Activated CD4-positive, alpha-beta T cell treated with anti-CD3 and anti-CD28 coated beads, Interleukin-10, Interleukin-2, amounts not matched to agents 100 ng/mL and 50 ng/mL, durations not matched to agents 16 hours and 8 hours (primary cell): ENCODE results near the gene BCAS1.
"Not testable (repeated sequence)": the region's sequence is repeated elsewhere in the genome, so short reads cannot be mapped to it uniquely, and the experiment has no call there.

Experiments
- DNase-seq: peaks from one replicate; pipeline ENCODE4 v3.0.0-alpha.2; 2020

The BCAS1 gene

GRCh38 chr20:53939572-53940359 lies 130.6 kb downstream of the BCAS1 start:
- DNase-seq: peak; percentile 88

- no peak for DNase-seq
Observed at GRCh38 chr20:53939190-53939571, 131.2 kb downstream of the BCAS1 start.

GRCh38 chr20:53938739-53939138 lies 131.7 kb downstream of the BCAS1 start:
- DNase-seq: no peak

- DNase-seq: no peak
Observed at GRCh38 chr20:53937929-53938367, 132.4 kb downstream of the BCAS1 start.

- no peak for DNase-seq
Observed at GRCh38 chr20:53937339-53937741, 133.1 kb downstream of the BCAS1 start.

- no peak for DNase-seq
Observed at GRCh38 chr20:53935344-53936084, 134.9 kb downstream of the BCAS1 start.

DNA sequence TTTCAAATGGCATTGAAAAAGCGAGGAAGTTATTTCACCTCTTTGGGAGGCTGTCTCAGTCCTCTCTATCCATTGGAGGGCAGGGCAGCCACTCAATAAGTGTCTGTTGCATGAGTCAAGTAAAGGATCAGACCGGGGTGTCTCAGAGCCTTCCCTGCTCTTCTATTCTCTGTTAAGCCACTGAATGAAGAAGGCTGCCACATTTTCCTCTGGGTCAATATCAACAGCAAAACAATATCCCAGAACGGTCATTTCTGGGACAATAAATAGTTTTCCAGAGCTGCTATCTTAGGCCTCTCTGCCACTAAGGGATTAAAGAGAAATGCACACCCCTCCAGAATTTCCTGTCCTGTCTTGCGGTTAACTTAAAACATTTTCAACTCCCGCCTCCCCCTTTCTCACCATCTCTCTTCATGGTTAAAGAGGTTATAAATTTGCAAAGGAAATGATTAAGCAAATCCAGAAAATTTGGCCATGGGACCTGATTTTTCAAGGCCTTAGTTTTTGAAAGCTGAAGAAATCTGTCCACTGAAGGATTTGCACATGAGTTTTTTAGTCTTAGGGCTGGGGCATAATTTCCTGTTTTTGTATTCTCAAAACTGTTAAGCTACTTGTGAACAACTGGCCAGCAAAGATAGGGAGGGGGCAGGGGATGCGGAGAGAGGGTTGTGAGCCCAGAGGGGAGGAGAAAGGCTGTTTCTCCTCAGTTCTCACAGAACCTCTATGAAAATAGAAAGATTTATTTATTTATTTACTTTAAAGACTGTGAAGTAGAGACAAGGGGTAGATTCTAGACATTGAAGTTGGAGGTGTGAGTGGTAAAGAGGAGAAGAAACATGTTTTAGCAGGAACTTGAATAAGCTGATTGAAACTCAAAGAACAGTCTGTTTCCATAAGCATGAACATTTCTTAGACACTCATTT lies 135.7 kb downstream of the BCAS1 start:
- DNase-seq: peak; percentile 49

DNA sequence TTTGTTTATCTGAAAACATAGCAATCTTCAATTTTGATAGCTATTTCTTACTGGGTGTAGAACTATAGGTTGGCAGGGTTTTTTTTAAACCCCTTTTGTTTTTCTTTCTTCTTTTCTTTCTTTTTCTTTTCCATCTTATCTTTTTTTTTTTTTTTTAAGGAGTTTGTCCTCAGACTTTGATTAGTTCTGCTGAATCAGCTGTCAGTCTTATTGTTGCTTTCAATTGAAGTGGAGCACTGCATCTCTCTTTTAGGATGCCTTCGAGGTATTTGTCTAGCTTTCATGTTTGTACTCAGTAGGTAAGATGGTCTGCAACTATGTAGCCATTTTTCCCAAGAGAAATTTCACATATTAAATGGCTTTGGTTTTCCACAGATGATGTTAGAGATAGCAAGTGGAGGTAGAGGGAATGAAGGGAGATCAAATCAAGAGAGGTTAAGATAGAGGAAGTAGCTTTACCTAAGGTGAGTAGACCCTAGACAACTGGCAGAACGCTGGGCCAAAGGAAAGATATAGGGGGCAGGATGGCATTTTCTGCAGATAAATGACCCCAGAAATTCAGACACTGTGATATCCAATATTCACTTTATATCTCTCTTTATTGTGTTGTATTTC lies 137.1 kb downstream of the BCAS1 start:
- DNase-seq: no peak

GRCh38 chr20:53932655-53933192 lies 137.7 kb downstream of the BCAS1 start:
- not testable (repeated sequence) for DNase-seq

DNA sequence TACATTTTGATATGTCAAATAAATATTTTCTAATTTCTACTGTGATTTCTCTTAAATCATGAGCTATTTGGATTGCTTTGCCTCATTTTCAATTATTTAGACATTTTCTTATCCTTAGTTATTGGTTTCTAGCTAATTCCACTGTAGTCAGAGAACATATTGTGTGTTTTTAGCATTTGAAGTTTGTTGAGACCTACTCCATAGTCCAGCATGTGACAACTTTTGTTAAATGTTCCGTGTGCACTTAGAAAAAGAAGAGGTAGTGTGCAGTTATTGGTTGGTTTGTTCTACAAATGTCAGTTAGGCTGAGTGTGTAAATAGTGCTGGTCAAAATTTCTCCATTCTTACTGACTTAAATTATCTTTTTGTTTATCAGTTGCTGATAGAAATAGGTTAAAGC lies 138.8 kb downstream of the BCAS1 start:
- no peak for DNase-seq

DNA sequence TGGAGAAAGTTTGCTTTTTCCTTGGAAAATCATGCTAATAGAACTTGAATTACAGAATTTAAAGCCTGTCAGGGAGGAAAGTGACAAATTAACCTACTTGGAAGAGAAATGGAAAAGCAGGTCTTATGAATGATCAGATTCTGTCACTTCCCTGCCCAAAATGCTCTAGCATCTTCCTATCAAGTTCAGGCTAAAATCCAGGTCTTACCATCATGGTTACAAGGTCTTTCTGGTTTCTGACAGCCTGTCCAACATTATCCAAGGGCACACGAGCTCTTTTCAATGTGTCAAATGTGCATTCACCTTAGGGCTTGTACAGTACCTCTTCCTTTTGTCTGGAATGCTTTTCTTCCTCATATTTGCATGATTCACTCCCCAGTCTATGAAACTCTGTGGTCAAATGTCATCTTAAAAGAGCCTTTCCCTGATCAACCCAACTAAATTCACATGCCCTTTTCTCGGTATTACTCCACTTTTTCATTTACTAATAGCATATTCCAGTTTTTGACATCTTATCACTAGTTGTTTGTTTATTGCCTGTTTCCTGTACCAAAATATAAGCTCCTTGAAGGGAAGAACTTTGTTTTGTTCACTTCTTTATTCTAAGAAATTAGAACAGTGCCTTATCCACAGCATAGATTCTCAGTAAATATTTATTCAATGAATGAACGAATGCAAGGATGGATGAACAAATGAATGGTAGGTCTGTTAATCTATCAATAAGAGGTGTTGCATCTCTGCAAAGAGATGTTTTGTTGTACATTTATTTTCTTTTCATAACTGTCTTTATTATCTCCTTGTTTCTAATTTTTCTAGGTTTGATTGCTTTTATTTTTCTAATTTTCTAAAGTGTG lies 139.5 kb downstream of the BCAS1 start:
- DNase-seq: no peak

- DNase-seq: peak; percentile 33
Observed at GRCh38 chr20:53929974-53930650, 140.3 kb downstream of the BCAS1 start.

DNA sequence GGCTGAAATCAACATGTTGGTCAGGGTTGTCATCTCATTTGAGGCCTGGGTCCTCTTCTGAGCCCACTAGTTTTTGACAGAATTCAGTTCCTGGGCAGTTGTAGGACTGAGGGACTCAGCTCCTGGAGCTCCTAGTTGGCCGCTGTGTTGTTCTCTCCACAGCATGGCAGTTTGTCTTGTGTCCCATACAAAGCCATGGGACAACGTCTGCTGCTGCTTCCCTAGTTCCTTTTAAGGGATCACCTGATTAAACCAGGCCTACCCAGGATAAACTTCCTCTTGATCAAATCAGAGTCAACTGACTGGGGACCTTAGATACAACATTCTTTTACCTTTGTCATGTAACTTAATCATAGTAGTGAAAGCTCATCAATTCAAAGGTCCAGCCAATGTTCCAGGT lies 141.0 kb downstream of the BCAS1 start:
- no peak for DNase-seq

- no peak for DNase-seq
Observed at GRCh38 chr20:53927990-53928389, 142.4 kb downstream of the BCAS1 start.

- peak; percentile 77 for DNase-seq
Observed at GRCh38 chr20:53926428-53927028, 143.9 kb downstream of the BCAS1 start.

DNA sequence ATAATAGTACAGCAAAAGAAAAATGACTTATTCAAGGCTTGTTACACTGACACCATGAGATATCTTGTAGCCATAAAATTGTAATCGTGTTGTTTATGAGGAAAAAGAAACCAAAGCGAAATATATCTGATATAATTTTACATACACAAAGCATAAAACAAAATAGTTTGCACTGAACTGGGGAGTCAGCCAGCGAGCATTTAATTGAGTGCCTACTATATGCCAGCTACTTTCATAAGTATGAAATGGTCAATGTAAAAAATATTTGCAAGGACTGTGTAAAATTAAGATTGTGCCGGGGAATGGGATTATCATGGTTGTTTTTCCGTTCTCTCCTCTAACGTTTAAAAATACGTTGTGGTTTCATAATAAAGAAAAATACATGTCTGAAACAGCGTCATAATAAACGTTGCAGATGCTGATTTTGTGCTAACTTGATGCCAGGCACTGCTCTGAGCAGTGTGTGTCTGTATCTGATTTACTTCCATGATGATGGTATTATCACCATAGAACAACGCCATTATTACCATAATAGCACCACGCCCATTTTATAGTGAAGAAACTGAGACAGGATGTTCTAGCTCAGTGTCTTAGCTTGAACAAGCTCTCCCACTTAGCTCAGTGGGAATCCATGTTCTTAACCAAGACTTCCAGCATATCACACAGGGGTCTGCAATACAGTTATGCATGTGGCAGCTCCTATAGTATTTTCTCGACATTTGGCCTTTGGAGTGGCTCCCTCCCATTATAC lies 144.6 kb downstream of the BCAS1 start:
- DNase-seq: no peak

DNA sequence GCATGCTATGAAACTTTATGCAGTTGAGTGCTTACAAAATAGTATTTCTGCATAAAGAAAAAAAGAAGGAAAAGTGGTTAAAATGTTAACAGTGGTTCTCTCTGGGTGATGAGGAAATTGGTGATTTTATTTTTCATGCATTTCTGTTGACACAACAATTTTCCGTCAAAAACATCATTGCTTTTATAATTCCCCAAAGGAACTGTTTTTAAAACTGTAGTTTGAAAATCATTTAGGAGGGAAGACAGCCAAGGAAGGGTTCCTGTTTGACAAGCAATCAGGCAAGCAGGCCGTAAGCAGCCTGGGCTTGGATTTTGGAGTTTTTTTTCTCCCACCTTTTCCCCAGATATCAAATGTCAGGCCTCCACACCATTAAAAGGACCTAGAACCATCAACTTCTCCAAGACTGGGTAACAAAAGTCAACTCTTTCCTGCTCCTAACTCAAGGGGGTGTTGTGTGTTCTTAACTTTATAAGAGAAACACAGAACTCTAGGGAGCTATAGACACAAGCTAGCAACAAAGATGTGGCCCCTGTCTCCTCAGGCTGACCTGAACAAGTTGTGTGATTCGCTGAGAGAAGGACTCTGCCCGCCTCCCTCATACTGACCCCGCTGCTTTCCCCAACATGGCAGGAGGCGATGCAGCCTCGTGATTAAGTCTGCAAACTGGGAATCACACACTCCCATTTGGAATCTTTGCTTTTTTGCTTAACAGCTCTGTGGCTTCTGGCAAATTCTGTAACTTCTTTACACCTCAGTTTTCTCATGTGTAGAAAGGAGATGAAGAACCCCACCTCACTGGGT lies 146.6 kb downstream of the BCAS1 start:
- no peak for DNase-seq

DNA sequence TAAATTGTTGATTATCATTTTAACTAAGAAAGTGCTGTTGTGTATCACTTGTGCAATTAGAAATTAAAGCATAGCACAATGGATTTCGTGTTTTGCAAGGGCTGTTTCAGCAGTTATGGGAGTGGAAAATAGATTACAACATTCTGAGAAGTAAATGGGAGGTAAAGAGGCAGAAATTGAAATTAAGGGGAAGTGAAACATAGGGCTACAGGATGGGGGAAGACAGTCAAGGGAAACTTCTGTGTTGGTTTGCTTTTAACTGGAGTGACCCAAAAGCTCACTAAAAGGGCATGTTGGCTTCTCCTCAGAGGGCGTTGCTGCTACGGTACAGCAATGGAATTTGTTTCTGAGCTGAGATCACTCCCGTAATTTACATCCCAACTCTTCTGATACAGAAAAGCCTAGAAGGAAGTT lies 147.5 kb downstream of the BCAS1 start:
- DNase-seq: no peak
